Stimulated activated CD8-positive, alpha-beta memory T cell treated with anti-CD3 and anti-CD28 coated beads, Interleukin-4, amount 100 ng/mL, for 48 hours (primary cell): ENCODE data around the gene F11.
"Not testable (repeated sequence)": the region's sequence is repeated elsewhere in the genome, so short reads cannot be mapped to it uniquely, and the experiment has no call there.

Experiments used
- DNase-seq: peaks from one replicate; pipeline ENCODE4 v3.0.0-alpha.2; 2020

The F11 gene

DNA sequence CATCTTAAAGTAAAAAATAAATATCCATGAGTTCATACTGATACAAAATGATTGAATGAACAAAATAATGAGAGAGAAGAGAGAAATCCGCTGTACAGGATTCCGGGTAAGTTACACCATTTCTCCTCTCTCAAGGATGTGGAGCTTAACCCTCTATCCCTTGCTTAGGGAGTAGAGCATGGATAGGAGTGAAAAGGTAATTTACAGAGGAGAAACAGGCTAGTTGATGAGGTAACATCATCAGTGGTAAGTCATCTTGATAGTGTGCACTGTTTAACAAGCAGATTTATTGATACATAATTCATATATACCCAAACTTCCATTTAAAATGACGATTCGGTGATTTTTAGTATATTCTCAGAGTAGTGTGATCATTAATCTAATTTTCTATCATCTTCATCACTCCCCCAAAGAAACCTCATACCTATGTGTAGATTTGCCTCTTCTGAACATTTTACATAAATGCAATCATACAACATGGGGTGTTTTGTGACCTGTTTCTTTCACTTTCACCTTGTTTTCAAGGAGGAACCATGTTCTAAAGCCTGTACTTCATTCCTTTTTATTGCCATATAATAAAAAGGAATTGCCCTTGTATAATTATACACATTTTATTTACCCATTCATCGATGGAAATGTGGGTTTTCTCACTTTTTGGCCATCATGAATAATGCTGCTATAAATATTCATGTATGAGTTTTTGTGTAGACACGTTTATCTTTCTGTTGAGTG is 34.8 kb downstream of the F11 start:
- no peak for DNase-seq

DNA sequence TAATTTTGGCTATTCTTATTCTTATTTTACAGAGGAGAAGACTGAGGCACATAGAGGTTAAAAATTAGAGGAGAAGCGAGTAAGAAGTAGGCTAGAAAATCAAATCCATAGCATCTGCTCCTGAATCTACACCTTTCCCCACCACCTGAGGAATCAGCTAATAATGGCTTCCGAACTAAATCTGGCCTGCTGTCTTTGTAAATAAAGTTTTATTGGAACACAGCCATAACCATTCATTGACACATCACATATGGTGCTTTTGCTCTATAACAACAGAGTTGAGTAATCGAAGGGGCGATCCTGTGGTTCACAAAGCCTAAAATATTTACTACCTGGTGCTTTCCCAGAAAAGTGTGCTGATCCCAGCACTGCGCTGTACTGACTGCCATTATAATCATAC is 38.2 kb downstream of the F11 start:
- DNase-seq, result no peak

DNA sequence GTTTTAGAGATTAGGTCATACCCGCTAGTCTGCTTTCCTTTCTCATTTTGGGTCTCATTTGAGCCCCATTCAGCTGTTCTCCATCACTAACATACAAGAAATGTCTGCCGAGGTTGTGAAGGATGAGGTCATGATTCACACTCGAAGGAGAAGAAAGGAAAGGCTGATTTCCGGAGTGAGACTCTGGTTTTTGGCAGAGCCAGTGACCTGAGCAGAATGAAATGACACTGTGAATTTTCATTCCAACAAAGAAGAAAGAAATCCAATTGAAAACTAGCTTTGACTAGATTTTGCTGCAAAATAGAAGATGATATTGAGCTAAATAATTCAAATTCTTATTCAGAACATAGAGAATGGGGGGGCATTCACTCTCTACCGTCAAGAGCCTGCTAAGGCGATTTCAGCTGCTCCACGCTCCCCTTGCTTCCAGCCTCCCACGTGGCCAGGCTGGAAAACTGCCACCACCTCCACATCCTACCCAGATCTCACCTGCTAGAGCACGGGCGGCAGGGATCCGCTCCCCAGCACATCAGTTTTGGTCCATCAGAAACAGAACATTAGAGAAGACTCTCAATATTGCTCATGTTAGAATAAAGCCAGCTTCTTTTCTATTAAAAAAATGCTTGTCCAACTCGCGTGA is 39.0 kb downstream of the F11 start:
- no peak for DNase-seq

DNA sequence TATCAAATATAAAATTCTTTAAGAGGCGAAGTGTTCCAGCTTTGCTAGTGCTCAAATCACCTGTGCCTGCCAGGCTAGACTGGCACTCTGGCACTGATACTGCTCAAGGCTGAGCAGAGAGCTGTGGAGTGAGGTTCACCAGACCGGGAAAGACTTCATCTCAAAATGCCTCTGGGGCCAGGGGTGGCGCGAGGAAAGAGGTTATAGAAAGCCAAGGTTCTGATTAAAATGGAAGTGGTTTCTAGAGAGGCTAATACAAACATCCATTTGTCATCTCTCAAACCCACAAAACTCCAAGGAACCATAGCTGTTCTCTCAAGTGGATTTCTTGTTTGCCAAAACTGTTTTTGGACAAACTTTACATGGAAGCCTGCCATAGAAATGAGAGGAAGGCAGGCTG is 41.5 kb downstream of the F11 start:
- DNase-seq, result no peak

DNA sequence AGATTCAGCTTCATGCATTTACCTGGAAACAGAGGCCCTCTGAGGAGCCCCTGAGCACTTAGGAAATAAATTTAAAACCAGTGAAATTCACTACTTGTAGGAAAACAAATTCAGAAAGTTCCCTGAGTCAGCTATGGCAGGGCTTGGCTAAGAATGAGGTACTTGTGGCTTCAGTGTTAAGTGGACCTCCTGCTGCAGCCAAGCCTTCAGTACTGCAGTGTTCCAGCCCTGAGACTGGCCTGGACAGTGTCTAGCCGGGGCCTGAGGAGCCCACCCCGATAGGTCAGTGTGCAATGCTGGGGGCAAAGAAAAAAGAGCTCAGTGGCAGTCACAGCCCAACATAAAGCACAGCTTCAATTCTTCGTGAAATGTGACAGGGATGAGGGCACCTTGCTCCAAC is 41.9 kb downstream of the F11 start:
- no peak for DNase-seq

DNA sequence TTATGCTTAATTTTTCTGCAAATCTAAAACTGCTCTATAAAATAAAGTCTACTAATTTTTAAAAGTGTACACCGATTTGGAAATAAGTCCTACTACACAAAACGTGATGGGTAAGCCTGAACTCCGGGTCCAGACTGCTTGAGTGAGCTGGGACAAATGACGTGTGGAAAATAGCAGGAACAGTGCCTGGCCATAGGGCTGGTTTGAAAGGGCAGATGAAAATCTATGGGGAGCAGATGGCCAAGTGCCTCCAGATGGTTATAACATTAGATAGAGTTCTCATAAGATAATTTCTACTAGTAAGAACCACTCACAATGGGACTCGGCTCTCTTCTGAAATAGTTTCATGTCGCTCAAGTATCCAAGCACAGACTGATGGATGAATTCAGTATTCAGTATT is 52.5 kb downstream of the F11 start:
- DNase-seq, result no peak

DNA sequence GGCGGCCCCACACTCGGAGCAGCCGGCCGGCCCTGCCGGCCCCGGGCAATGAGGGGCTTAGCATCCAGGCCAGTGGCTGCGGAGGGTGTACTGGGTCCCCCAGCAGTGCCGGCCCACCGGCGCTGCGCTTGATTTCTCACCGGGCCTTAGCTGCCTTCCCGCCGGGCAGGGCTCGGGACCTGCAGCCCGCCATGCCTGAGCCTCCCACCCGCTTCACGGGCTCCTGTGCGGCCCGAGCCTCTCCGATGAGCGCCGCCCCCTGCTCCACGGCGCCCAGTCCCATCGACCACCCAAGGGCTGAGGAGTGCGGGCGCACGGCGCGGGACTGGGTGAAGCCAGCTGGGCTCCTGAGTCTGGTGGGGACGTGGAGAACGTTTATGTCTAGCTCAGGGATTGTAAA is 58.7 kb downstream of the F11 start:
- not testable (repeated sequence) for DNase-seq

DNA sequence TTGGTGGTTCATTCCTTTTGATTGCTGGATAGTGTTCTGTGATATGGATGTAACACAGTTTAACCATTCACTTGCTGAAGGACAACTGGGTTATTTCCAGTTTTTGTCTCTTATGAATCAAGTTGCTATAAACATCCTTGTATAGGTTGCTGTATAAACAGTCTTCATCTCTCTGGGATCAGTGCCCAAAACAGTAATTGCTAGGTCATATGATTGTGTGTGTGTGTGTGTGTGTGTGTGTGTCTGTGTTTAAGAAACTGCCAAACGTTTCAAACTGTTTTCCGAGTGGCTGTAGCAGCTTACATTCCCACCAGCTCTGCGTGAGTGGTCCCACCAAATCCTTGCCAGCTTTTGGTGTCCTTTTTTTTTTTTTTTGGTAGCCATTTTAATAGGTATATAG is 60.4 kb downstream of the F11 start:
- DNase-seq, result no peak

DNA sequence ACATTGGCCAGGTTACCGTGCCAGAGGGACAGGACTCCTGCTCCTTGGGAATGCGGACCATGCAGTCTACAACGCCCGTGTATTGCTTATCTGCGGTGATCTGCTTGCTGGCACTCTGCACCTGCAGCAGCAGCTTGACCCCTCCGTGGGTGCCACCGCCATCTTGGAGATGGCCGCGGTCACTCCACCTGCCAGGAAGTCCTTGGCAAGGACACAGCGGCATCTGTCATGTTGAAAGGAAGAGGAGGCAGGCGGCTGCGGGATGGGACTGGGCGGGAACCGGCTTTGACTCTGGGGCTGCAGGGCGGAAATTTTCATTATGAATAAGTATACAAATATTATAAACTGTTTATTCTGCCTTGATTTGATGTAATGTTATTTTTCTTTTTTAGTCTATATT is 63.4 kb downstream of the F11 start:
- no peak for DNase-seq

DNA sequence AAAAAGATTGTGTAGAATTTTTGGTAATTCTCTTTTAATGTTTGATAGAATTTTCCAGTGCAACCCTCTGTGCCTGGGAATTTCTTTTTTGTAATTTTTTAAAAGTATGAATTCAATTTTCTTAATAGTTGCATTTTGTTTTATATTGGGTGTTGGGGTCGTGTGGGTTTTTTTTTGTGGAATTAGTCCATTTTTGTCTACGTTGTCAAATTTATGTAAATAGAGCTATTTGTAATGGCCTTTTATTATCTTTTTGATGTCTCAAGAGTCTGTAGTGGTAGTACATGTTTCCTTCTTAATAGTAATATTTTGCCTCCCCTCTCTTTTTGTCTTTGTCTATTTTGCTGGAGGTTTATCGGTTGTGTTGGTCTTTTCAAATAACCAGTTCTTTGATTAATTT is 64.4 kb downstream of the F11 start:
- no peak for DNase-seq

DNA sequence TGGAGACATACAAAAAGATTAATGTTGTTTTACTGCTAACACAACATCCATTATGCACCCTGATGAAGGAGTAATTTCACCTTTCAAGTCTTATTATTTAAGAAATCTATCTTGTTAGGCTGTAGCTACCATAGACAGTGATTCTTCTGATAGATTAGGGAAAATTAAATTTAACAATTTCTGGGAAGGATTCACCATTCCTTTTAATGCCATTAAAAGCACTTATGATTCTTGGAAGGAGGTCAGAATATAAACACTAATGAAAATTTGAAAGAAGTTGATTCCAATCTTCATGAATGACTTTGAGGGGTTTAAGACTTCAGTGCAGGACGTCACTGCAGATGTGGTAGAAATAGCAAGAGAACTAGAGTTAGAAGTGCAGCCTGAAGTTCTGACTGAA is 69.8 kb downstream of the F11 start:
- DNase-seq, result no peak
